Ramos (cell line): ENCODE results near the gene ZNF444.

ENCODE experiments used
- in situ Hi-C: fragments of 300-500 bp; cut with MboI; formaldehyde crosslinking; loops from one replicate; pipeline ENCODE4 v1.14.3; 2022; ENCODE audit warnings: low sequenced_read_pairs; ENCODE audit not compliant: unreplicated experiment

Gene ZNF444

GRCh38 chr19:56106397-56106849 lies 34.7 kb upstream of the ZNF444 start:
- in situ Hi-C loops, result no loop called here

DNA sequence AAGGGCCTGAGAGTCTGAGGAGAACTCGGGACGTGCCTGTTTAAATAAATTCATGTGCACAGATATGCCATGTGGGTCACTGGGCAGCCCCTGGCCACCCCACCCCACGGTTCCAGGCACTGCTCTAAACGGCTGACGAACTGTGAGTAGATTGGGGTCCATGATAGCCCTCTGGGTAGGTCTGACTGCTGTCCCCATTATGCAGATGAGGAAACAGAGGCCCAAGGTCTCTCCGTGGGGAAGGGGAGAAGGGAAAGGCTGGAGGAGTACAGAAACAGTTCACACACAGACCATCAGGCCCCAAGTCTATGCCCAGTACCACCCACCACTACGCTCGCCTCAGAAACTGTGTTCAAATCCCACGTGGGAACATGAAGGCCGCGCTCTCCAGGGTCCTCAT lies 34.1 kb upstream of the ZNF444 start:
- in situ Hi-C loops, result no loop called here

GRCh38 chr19:56107626-56108351 lies 33.3 kb upstream of the ZNF444 start:
- in situ Hi-C loops, result no loop called here

GRCh38 chr19:56108447-56109195 lies 32.5 kb upstream of the ZNF444 start:
- in situ Hi-C loops, result no loop called here

GRCh38 chr19:56109226-56109625 lies 31.9 kb upstream of the ZNF444 start:
- in situ Hi-C loops, result no loop called here

DNA sequence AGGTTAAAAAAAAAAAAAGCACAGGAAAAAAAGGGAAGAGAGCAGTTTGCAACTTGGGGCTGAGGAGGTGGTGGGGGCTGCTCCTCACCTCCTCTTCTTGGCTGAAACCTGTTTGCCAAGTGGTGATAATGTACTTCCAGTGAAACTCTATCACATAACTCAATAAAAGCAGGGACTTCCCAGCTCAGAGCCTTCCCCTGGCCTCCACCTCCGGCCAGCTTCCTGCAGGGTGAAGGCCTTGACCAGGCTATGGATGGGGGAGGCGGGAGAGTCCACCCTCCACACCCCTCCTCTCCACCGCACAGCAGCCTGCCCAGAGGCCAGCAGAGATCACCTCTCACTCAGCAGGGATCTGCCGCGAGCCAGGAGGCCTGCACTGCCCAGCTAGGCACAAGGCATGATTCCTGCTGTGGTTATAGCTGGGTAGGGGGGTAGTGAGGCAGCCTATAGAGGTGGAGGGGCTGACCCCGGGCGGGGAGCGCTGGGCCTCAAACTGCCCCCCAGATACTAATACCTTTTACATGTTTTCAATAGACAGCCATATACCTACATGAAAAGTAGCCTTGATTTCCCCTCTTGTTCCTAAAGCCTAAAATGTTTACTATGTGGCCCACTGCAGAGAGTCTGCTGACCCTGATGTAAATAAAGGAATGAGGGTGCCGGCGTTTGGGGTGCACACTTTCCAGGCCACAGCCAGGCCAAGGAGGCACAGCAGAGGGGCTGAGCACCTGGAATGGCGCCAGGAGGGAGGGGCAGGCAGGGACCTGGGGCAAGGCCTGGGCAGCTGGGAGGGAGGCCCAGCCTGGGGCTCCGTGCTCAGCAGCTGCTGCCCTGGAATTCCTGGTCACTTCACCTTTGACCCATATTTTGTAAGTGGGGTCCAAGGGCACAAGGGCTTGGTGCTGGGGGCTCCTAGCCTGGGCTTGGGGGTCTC lies 30.3 kb upstream of the ZNF444 start:
- in situ Hi-C loops, result no loop called here

GRCh38 chr19:56111601-56112312 lies 29.3 kb upstream of the ZNF444 start:
- in situ Hi-C loops, result no loop called here

- in situ Hi-C loops, result no loop called here
Measured at GRCh38 chr19:56112313-56112709, 28.8 kb upstream of the ZNF444 start.

GRCh38 chr19:56113074-56113632 lies 27.9 kb upstream of the ZNF444 start:
- in situ Hi-C loops, result no loop called here

- in situ Hi-C loops, result no loop called here
Measured at GRCh38 chr19:56114051-56114777, 26.9 kb upstream of the ZNF444 start.

GRCh38 chr19:56114778-56115110 lies 26.3 kb upstream of the ZNF444 start:
- in situ Hi-C loops, result no loop called here

DNA sequence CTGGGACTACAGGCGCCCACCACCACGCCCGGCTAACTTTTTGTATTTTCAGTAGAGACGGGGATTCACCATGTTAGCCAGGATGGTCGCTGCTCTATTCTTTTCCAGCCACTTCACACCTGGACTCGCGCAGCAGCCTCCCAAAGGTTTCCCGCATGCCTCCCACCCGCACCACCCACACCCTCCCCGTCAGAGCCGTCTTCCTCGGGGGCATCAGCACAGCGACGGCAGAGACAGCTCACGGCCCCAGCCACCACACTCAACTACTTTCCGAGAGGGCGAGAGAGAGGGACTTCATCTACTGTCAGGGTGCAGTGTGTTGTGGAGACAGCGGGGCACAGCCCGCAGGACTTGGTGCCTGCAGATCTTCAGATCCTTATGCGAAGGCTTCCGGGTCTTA lies 25.6 kb upstream of the ZNF444 start:
- in situ Hi-C loops, result no loop called here

DNA sequence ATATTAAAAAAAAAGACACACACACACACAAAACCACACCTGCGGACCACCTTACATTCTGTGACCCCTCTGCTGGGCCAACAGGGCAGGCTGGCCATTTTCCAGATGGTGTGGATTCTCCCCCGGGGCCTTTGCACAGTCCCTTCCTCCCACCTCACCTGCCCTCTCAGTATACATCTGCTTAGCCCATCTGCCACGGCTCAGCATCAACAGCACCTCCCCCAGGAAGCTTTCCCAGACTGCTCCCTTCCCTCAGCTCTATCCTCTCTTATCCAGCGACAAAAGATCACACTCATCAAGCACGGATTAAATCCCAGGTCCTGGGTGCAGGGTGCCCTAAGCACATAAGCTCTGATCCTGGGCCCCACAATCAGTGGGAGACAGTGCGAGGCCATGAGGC lies 24.5 kb upstream of the ZNF444 start:
- in situ Hi-C loops, result no loop called here

GRCh38 chr19:56117376-56117884 lies 23.7 kb upstream of the ZNF444 start:
- in situ Hi-C loops, result no loop called here

- in situ Hi-C loops, result no loop called here
Measured at GRCh38 chr19:56117889-56118288, 23.2 kb upstream of the ZNF444 start.

- in situ Hi-C loops, result no loop called here
Measured at GRCh38 chr19:56118666-56119581, 22.2 kb upstream of the ZNF444 start.

DNA sequence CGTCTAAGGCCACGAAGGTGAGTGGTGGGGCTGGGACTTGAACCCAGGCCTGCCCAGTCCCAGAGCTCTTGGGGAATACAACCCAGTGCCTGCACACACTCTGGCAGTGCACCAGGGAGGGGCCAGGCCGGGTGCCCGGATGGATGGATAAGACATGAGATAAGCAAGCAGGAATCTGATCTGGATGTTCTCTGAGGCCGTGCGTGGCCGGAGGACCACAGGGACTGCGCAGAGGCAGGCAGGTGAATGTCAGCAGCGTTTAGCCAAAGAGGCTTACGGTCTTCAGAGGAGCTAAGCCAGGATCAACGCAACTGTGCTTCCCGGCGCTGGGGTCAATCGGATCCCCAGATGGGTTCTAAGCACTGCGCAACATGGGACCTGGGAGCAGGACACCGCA lies 21.5 kb upstream of the ZNF444 start:
- in situ Hi-C loops, result no loop called here

DNA sequence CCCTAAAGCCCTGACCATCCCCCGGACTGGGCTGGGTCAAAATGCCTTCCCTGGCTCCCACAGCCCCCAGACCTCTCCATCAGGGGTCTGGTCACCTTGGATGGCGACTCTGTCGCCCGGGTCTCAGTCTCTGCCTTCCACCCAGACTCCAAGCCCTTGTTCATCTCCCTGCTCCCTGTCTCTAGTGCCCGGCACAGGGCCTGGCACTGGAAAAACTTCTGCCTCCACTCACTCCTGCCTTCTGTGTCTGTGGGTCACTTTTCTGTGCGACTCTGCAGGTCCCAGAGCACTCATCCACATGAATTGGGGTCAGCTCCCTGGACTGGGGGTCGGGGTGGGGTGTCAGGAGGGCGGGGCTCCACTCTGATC lies 21.1 kb upstream of the ZNF444 start:
- in situ Hi-C loops, result no loop called here
